Endothelial cell of umbilical vein (primary cell): ENCODE measurements around the gene GBE1. TPM values are rescaled to one million over a fixed set of nuclear protein-coding genes. Genes with fewer than 3 reads are reported as not detected.

Source experiments
- Bru-seq: library from RNA; stranded (reverse); fragments of 400-500 nt; gene quantifications from one replicate; lab custom pipeline; 2021; lab: Mats Ljungman, UMichigan
- BruChase-seq, 2 experiments: library from RNA; stranded (reverse); fragments of 400-500 nt; gene quantifications; one replicate each; lab custom pipeline; 2021; lab: Mats Ljungman, UMichigan
- BruUV-seq: library from RNA; stranded (reverse); fragments of 400-500 nt; replicated peaks from 2 replicates; lab custom pipeline; 2021; lab: Mats Ljungman, UMichigan
- CTCF ChIA-PET: fragments of 300-600, 350-600 bp; sonication (Branson Sonifier 250); formaldehyde crosslinking; loops from one replicate; lab custom pipeline; 2021; ENCODE audit warnings: antibody characterized with exemption, inconsistent platforms; lab: Charles Lee
- POLR2A ChIA-PET: fragments of 300-600, 350-600 bp; sonication (Branson Sonifier 250); formaldehyde crosslinking; loops from one replicate; lab custom pipeline; 2021; ENCODE audit warnings: antibody characterized with exemption, inconsistent platforms; lab: Charles Lee
- DNase-seq: peaks from one replicate; pipeline ENCODE4 v3.0.0-alpha.2; 2011; ENCODE audit warnings: low read depth, low spot score
- FAIRE-seq: peaks from 2 replicates; lab custom pipeline; 2011; peaks lifted over from hg19 to GRCh38; lab: Jason Lieb, UNC
- H2AFZ ChIP-seq: 2 replicates; pipeline ENCODE4 v1.6.0; 2012; ENCODE audit warnings: low read depth, low read length, control low read depth, inconsistent platforms
- H3K27ac ChIP-seq: 2 replicates; pipeline ENCODE4 v1.5.1; 2011; ENCODE audit warnings: low read depth, mild to moderate bottlenecking, control low read depth, low read length, moderate library complexity; ENCODE audit not compliant: insufficient read depth
- H3K27me3 ChIP-seq, 2 experiments: 2 replicates each; pipeline versions ENCODE4 v1.6.0 to v1.6.1; 2011; ENCODE audit warnings: low read length in 2 of 2, mixed read lengths in 1 of 2; ENCODE audit not compliant: control insufficient read depth in 2 of 2, insufficient read depth in 2 of 2
- H3K36me3 ChIP-seq, 2 experiments: 2 replicates in 1 of 2; 3 replicates in 1 of 2; pipeline ENCODE4 v1.5.1; 2011; ENCODE audit warnings: low read length in 2 of 2, mild to moderate bottlenecking in 1 of 2, moderate library complexity in 1 of 2; ENCODE audit not compliant: control insufficient read depth in 2 of 2, insufficient read depth in 2 of 2; ENCODE audit errors: extremely low read depth in 1 of 2
- H3K4me1 ChIP-seq: 3 replicates; pipeline ENCODE4 v1.5.1; 2011; ENCODE audit warnings: mild to moderate bottlenecking, low read length; ENCODE audit not compliant: control insufficient read depth, insufficient read depth; ENCODE audit errors: extremely low read depth
- H3K4me2 ChIP-seq: 2 replicates; pipeline ENCODE4 v1.6.1; 2011; ENCODE audit warnings: low read length, control low read depth, mixed read lengths; ENCODE audit not compliant: insufficient read depth
- H3K4me3 ChIP-seq, 3 experiments: fragments of 200-600 bp in 1 of 3; sonication (generic), shearing (Covaris generic) in 1 of 3; replicated peaks in 1 of 3; 2 replicates each; pipeline ENCODE4 v1.5.1; 2011 to 2016; ENCODE audit warnings: control low read depth in 3 of 3, low read length in 3 of 3, mild to moderate bottlenecking in 2 of 3, inconsistent platforms in 1 of 3, low read depth in 1 of 3, moderate library complexity in 1 of 3; ENCODE audit not compliant: insufficient read depth in 1 of 3
- H3K79me2 ChIP-seq: 2 replicates; pipeline ENCODE4 v1.6.0; 2012; ENCODE audit warnings: low read length, inconsistent platforms; ENCODE audit not compliant: control insufficient read depth, insufficient read depth
- H3K9ac ChIP-seq: replicated peaks from 2 replicates; pipeline ENCODE3; 2011; ENCODE audit warnings: low read length, control low read depth; ENCODE audit not compliant: insufficient read depth; ENCODE audit errors: extremely low read depth
- H3K9me1 ChIP-seq: replicated peaks from 3 replicates; pipeline ENCODE4 v1.6.0; 2011; ENCODE audit warnings: mild to moderate bottlenecking, low read length; ENCODE audit not compliant: control insufficient read depth, insufficient read depth; ENCODE audit errors: extremely low read depth
- H3K9me3 ChIP-seq: replicated peaks from 2 replicates; pipeline ENCODE4 v1.5.1; 2012; ENCODE audit warnings: low read length, inconsistent platforms; ENCODE audit not compliant: control insufficient read depth, insufficient read depth
- H4K20me1 ChIP-seq: replicated peaks from 2 replicates; pipeline ENCODE3; 2011; ENCODE audit warnings: mild to moderate bottlenecking, low read length; ENCODE audit not compliant: control insufficient read depth, insufficient read depth; ENCODE audit errors: extremely low read depth
- CTCF ChIP-seq, 2 donors: IDR thresholded peaks; 1 replicate in 1 of 2; 2 replicates in 1 of 2; pipeline ENCODE4 v1.5.1; 2011; ENCODE audit warnings: low read length in 2 of 2, mild to moderate bottlenecking in 2 of 2, moderate library complexity in 2 of 2, control low read depth in 1 of 2, inconsistent platforms in 1 of 2, low read depth in 1 of 2; ENCODE audit not compliant: insufficient read depth in 1 of 2; ENCODE audit errors: extremely low read depth in 1 of 2
- EZH2 ChIP-seq: IDR thresholded peaks from 2 replicates; pipeline ENCODE4 v1.6.1; 2012; ENCODE audit warnings: borderline replicate concordance, low read depth, mild to moderate bottlenecking, moderate library complexity, low read length, inconsistent platforms; ENCODE audit not compliant: severe bottlenecking
- FOS ChIP-seq: IDR thresholded peaks from 2 replicates; pipeline ENCODE4 v1.6.1; 2011; ENCODE audit warnings: mild to moderate bottlenecking, low read length, moderate library complexity, borderline replicate concordance; ENCODE audit not compliant: insufficient read depth
- GATA2 ChIP-seq: IDR thresholded peaks from 2 replicates; pipeline ENCODE4 v1.7.0; 2011; ENCODE audit warnings: low read depth, mild to moderate bottlenecking, moderate library complexity, mixed read lengths, low read length; ENCODE audit not compliant: insufficient read length, insufficient read depth
- JUN ChIP-seq: IDR thresholded peaks from 2 replicates; pipeline ENCODE4 v1.6.1; 2011; ENCODE audit warnings: borderline replicate concordance, low read depth; ENCODE audit not compliant: insufficient read length, insufficient read depth
- MAX ChIP-seq: IDR thresholded peaks from 2 replicates; pipeline ENCODE4 v1.6.1; 2011; ENCODE audit not compliant: insufficient read depth, insufficient read length
- MYC ChIP-seq: IDR thresholded peaks from one replicate; pipeline ENCODE4 v1.6.1; 2011; ENCODE audit warnings: mild to moderate bottlenecking, low read depth, low read length
- POLR2A ChIP-seq: IDR thresholded peaks from 2 replicates; pipeline ENCODE4 v1.6.1; 2012; ENCODE audit warnings: low read depth, mild to moderate bottlenecking, control low read depth, low read length
- POLR2AphosphoS5 ChIP-seq: IDR thresholded peaks from 2 replicates; pipeline ENCODE4 v1.6.1; 2012; ENCODE audit warnings: low read depth, mild to moderate bottlenecking, control low read depth, low read length, moderate library complexity; ENCODE audit not compliant: insufficient read depth
- dilution Hi-C: fragments of 300-500 bp; cut with MboI; formaldehyde crosslinking; loops from one replicate; pipeline ENCODE4 v1.15.0; 2019; ENCODE audit warnings: low sequenced_read_pairs; ENCODE audit not compliant: extremely low pct_ligation_motif_present
- intact Hi-C: fragments of 100-400 bp; cut with micrococcal nuclease; formaldehyde crosslinking; loops from one replicate; pipeline ENCODE4 v1.10.0; 2022
- long read RNA-seq: library from polyadenylated mRNA; stranded (forward); transcript quantifications from one replicate; pipeline ENCODE4 v2.0.0, GENCODE V29; 2021
- polyA minus RNA-seq, 3 experiments: library from RNA; depleted of rRNA, polyadenylated mRNA; stranded (reverse); fragments of >200 nt; gene quantifications; 1 replicate in 1 of 3; 2 replicates in 2 of 3; pipeline ENCODE4 v1.2.3, GENCODE V29; 2011
- polyA plus RNA-seq, 4 experiments: library from polyadenylated mRNA; depleted of rRNA in 3 of 4; stranded (reverse) in 3 of 4; unstranded in 1 of 4; fragments of >200 nt; gene quantifications; 2 replicates each; pipeline versions ENCODE4 v1.2.1 to v1.2.3, GENCODE V29; 2011 to 2012; ENCODE audit warnings: missing spikeins in 1 of 4
- total RNA-seq: library from RNA; stranded (reverse); gene quantifications from 2 replicates; pipeline ENCODE4 v1.2.3, GENCODE V29; 2021

The GBE1 gene
- 107 and 110 TPM in 2 replicates for total RNA-seq
- polyA plus RNA-seq = 26.6 and 35.9 TPM in 2 replicates
- polyA plus RNA-seq (2011; cell fraction: cytosol; rRNA removed) = 36.4 and 41.0 TPM in 2 replicates
- polyA plus RNA-seq (2011; cell fraction: nucleus; rRNA removed) = 38.7 and 46.9 TPM in 2 replicates
- 85.5 and 101 TPM in 2 replicates for polyA plus RNA-seq (2012)
- 80.3 and 80.5 TPM in 2 replicates for polyA minus RNA-seq
- polyA minus RNA-seq (2011; cell fraction: cytosol; rRNA and poly(A)+ RNA removed) = 22.1 TPM
- polyA minus RNA-seq (2011; cell fraction: nucleus; rRNA and poly(A)+ RNA removed) = 133 and 175 TPM in 2 replicates
- percentile 96 among the genes with signal in this experiment for Bru-seq, nascent RNA
- percentile 75 among the genes with signal in this experiment for BruChase-seq, experiment 1, labeled RNA remaining after a 6-hour chase
- BruChase-seq, experiment 2, labeled RNA remaining after a 2-hour chase = percentile 81 among the genes with signal in this experiment
- long read RNA-seq, transcript GBE1-201 (16 exons, 3,461 nt) = major isoform, 247 of 275 reads
- long read RNA-seq, partial matches to known transcripts = 16 of 275 reads
- long read RNA-seq, other reads (novel, unspliced or antisense) = 12 of 275 reads

- no peak for TF ChIP-seq EZH2
- TF ChIP-seq MYC = peak; percentile 11
- peak; percentile 42 for TF ChIP-seq MAX
- peak; percentile 88 for TF ChIP-seq FOS
- peak; percentile 64 for TF ChIP-seq JUN
- peak; percentile 32 to 37 for TF ChIP-seq CTCF (IDR thresholded peaks at IDR 0.05; ENCODE audit: extremely low read depth in 1 of 2, insufficient read depth in 1 of 2, low read depth in 1 of 2, low read length in 2 of 2)
- peak; percentile 93 for TF ChIP-seq POLR2A
- TF ChIP-seq POLR2AphosphoS5 = peak; percentile 95
- TF ChIP-seq GATA2 = no peak
- Histone ChIP-seq H3K79me2 (peaks cover 44% of the 10 kb centered on the region), H3K9ac (peak within 1 kb of the TSS; percentile 96), H3K27ac (peak within 1 kb of the TSS; percentile 96), H3K4me1 (peaks cover 24% of the 10 kb centered on the region), H3K4me2 (peak within 1 kb of the TSS; percentile 98), H4K20me1 (no peaks in the 10 kb centered on the region), H3K9me3 (no peaks in the 10 kb centered on the region), H3K27me3 (no peaks in the 10 kb centered on the region), H3K9me1 (no peaks in the 10 kb centered on the region), H3K36me3 (peaks cover 0 to 2% of the 10 kb centered on the region in 2 experiments), H3K4me3 (peak within 1 kb of the TSS; percentile 77 to 95 (median 83)), H2AFZ (peak within 1 kb of the TSS; percentile 81)
- FAIRE-seq (peak; percentile 70), DNase-seq (peak; percentile 90)
- dilution Hi-C loops = no loop called here
- ChIA-PET CTCF (interaction anchor here (0.5 to 2.8 kb wide), 6 partner anchors 17 to 455 kb away, joined by 3 to 15 read pairs (median 4); no protein-coding TSS in a partner anchor), POLR2A (interaction anchor here (0.7 to 1.4 kb wide), 4 partner anchors 9 to 34 kb away, joined by 3 to 10 read pairs (median 6); no protein-coding TSS in a partner anchor)
- BruUV-seq = no TSS peak
- intact Hi-C loops = loop anchor here (1.0 to 10.0 kb wide), 8 partner anchors 18 to 408 kb away; no protein-coding TSS in a partner anchor
These were observed at the start of gene GBE1 for GRCh38 chr3:81760924-81761903. Gene GBE1, minus strand, starts transcription at chr3:81761645. Its CDS starts 128 bp downstream, at chr3:81761517.
